Activated CD8-positive, alpha-beta memory T cell treated with anti-CD3 and anti-CD28 coated beads, Interleukin-2, amount 50 U/mL, for 4 hours (primary cell): Measurements from ENCODE around the gene DHX57.

Experiments used
- DNase-seq: peaks from one replicate; pipeline ENCODE4 v3.0.0-alpha.2; 2020

DHX57 gene

DNA sequence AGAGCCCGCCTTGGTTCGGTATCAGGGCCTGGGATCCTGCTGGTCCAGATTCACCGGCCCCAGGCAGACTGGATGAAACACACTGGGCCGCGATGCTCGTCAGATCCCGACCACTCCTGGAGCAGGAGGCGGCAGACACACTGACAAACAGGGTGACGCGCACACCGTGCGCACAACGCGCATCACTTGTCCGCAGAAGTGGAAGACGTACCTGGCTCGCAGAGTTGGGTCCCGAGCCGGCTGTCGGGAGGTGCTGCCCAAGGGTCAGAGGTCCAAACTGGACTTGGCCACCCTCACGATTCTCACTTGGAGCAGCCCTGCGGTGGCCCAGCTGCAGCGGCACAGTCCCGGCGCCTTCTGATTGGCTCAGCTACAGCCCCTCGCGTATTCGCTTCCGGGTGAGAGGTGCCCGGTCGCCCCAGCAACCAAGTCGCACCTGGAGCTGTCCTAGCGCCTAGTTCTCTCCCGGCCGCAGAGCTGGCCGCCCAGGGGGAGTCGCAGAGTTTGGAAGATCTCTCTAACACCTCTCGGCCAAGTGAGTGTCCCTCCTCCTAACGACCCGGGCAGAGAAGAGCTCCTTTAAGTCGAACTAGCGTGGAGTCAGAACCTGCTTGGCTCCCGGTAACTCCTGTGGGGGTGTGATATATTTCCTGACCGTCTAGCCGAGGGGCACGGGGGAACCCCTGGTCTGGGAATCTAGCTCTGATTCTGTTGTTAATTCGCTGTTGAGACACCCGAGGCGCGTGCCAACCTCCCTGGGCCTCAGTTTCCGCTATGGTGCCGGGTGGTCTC lies at the start of gene DHX57, which contains the start of gene MORN2:
TSS of gene DHX57 (minus strand) at position 359 of the 792 bp plus-strand sequence. CDS start 7,529 bp downstream, outside the sequence.
TSS of gene MORN2 (plus strand) at position 401 of the 792 bp plus-strand sequence.
- peak; percentile 82 for DNase-seq

DNA sequence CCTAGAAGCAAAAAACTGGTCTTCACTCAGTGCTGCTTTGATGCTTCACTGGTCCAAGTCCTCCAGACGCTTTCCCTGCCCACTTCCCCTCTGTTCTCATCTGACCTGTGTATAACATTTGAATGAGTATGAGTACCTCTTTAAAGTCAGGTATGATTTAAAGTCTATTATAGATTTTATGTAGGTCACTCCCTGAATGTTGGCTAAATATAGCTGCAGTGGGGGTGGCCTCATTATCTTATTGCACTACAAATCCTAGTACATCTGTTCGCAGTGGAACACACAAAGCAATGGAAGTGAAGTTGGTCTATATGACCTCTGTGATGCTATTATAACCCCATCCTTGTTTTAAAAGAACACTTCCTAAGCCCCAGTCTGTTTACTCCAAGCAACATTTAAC lies 47.2 kb upstream of the DHX57 start:
- DNase-seq: no peak

GRCh38 chr2:38922389-38922788 lies 46.7 kb upstream of the DHX57 start:
- DNase-seq: no peak

DNA sequence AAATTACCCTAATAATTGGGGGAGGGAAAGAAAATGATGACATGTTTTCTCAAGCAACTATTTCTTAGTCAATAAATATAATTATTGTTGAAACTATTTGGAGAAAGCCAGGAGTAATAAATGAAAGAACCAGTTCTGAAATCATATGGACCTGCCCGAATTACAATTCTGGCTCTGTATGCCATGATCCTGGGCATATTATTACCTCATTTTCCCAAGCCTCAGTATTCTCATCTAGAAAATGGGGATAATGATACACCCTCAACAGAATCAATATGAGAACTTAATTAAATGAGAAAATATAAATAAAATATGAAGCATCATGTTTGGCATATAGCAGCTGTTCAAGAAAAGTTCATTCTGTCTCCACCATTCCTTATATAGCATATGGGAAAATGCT lies 36.9 kb upstream of the DHX57 start:
- DNase-seq: no peak

GRCh38 chr2:38911191-38911590 lies 35.5 kb upstream of the DHX57 start:
- DNase-seq: no peak

- no peak for DNase-seq
These were observed 34.1 kb upstream of the DHX57 start for GRCh38 chr2:38909872-38910271.

GRCh38 chr2:38907743-38908562 lies 32.2 kb upstream of the DHX57 start:
- no peak for DNase-seq

DNA sequence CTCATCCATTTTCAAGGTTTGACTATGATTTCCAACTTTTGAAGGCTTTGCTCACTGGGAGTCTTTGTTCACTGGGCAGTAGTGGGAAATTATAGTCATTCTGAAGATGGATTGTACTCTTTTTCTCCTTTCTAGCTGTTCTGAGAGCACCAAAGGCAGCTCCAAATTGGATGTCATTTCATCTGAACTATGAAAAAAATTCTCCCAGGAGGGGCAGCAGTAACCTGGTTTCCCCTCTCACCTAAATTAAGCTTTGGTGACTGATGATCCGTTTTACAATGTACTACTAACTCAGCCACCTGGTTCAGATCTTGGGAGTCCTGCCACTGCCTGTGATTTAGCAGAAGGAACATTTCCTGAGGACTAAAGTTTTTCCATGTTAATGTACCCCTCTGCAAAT lies 31.5 kb upstream of the DHX57 start:
- no peak for DNase-seq

DNA sequence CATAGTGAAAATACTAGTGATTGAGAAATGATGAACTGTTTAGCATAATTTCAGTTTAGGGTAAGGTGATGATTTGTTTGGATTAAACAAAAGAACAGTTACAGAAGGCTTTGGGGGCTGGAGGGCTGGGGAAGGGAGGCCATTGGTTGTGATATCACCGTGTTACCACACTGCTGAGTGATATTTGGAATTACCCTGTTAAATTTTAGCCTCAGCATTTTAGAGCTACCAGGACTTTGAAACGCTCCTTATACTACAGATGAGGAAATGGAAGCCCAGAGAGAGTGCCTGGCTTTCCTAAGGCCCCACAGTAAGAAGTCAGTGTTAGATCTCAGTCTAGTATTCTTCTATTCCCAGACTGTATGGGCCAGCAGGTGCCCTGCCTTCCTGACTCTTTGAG lies 29.5 kb upstream of the DHX57 start:
- no peak for DNase-seq

GRCh38 chr2:38900726-38901125 lies 25.0 kb upstream of the DHX57 start:
- DNase-seq: no peak

DNA sequence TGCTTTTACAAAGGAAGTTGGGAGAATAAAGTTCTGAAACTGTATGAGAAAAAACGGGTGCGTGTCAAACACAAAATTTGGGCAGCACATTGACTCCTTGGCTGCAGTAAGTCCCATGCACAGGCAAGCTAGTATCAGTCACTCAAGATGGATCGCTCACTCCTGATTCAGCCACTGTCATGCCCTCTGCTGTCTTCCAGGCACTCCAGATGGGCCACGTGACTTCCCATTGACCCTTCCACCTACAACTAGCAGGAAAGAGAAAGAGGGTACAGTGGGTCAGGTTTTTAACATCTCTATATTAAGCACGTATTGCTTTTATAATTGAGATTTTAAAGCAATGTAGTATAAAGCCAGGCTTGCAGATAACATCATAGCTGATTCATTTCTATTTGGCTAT lies 22.5 kb upstream of the DHX57 start:
- DNase-seq: no peak

- DNase-seq: no peak
These were observed 17.1 kb upstream of the DHX57 start for GRCh38 chr2:38892819-38893218.

DNA sequence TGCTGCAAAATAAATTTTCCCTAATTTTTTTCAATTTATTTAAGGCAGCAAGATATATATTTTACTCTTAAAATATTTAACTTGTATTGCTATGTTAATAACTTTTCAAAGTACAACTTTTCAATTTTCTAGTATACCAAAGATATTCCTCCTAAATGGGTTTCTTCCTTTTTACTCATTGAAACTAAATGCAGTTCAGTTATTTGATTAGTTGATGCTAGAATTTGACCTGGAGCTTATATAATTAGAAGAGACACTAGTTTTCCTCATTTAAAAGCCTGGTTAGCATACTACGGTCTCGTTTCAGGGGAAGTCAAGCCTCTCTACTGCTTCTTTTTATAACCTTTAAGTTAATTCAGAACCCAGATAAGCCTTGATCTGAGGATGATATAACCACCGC lies 13.8 kb upstream of the DHX57 start, which contains the start of gene ARHGEF33:
TSS of gene ARHGEF33 (plus strand) at position 301 of the 400 bp plus-strand sequence. CDS start 29,573 bp downstream, outside the sequence.
- DNase-seq: no peak

DNA sequence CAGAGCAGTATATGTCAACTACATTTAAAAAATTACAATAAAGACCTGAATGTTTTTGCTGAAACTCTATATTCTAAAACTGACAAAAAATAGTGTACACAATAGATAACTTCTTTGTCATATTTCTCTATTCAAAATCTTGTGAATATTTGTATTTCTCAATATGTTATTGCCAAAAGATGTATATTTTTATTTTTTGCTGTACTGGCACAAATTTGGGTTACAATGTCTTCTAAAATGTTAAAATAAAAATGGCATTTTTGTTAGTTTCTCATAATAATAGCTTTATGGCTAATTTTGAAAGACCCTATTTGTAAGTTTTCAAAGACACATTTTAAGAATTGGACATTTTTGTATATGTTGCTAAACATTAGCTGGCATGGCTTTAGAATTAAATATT lies 13.3 kb upstream of the DHX57 start:
- no peak for DNase-seq

GRCh38 chr2:38887902-38888554 lies 12.3 kb upstream of the DHX57 start:
- DNase-seq: no peak

DNA sequence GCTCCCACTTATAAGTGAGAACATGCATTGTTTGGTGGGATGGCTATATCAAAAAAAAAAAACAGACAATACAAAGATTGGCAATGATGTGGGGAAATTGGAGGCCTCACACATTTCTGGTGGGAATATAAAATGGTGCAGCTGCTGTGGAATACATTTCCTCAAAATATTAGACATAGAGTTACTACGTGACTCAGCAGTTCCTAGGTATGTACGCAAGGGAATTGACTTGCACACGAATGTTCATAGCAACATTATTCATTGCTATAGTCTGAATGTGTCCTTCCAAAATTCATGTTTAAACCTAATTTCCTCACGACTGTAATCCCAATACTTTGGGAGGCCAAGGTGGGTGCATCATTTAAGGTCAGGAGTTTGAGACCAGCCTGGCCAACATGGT lies 11.6 kb upstream of the DHX57 start:
- no peak for DNase-seq

GRCh38 chr2:38886063-38886462 lies 10.3 kb upstream of the DHX57 start:
- no peak for DNase-seq

- DNase-seq: no peak
These were observed 673 bp upstream of the DHX57 start for GRCh38 chr2:38876407-38876806.

DNA sequence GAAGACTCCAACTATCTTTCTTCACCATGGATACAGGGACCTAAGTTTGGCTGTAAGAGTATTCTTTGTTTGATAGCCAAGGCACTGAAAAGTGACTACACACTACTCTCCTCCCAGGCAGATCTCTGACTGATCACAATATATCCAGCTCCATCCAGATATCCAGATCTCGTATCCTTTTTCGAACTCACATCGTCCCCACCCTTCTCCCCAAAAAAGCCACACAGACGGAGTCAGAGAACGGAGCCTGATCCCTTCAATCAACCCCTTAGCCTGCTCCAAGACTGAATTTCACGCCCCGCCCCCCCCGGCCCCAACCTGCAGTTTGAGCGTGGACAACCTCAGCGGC lies 533 bp downstream of the DHX57 start:
- DNase-seq: no peak

DNA sequence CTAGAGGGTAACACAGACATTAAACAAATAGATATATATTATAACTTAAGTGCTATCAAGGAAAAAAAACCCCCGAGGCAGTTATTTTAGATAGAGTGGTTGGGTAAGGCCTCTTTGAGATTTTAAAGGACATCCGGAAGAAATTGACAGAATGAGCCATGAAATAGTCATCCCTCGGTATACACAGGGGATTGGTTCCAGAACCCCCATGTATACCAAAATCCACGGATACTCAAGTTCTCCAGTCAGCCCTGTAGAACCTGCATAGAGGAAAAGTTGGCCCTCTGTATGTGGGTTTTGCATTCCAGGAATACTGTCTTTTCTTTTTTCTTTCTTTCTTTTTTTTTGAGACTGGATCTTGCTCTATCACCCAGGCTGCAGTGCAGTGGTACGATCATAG lies 2.0 kb downstream of the DHX57 start:
- no peak for DNase-seq

GRCh38 chr2:38871432-38871831 lies 4.3 kb downstream of the DHX57 start:
- DNase-seq: no peak

DNA sequence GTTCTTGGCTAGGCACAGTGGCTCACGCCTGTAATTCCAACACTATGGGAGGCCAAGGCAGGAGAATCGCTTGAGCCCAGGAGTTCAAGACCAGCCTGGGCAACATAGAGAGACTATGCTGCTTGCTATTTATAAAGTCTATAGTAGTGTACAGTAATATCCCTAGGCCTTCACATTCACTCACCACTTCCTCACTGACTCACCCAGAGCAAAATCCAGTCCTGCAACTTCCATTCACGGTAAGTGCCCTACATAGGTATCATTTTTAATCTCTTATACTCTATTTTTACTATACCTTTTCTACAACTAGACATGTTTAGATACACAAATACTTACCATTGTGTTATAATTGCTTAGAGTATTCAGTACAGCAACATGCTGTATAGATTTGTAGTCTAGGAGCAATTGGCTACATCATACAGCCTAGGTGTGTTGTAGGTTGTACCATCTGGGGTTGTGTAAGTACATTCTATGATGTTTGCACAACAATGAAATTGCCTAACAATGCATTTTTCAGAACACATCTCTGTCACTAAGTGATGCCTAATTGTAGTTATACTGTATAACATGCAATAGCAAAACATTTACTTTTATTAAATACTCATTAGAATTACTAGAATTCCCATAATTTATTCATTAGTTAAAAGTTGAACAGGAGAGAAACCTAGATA lies 8.8 kb downstream of the DHX57 start:
- DNase-seq: no peak
